Measurements from ENCODE around the gene CD48.

Gene CD48

GRCh38 chr1:160711602-160712311, at the start of gene CD48:
TSS of gene CD48 (minus strand) at chr1:160711822. CDS start at chr1:160711763, 59 bp downstream.
- H3K9ac ChIP-seq (ENCODE audit: low read length): no peak within 1 kb of the TSS

GRCh38 chr1:160761046-160761445, 49.4 kb upstream of the CD48 start:
- H3K4me3 ChIP-seq (ENCODE audit: low read length): no peak overlapping the region
- H3K9me3 ChIP-seq (ENCODE audit: control insufficient read depth, low read depth, low read length): no peaks in the 10 kb centered on the region
- no peak overlapping the region for H3K9ac ChIP-seq (ENCODE audit: low read length)
- H3K27ac ChIP-seq (ENCODE audit: low read length): no peak overlapping the region
- no peaks in the 10 kb centered on the region for H3K4me1 ChIP-seq (ENCODE audit: control insufficient read depth, low read depth, low read length)
- H3K27me3 ChIP-seq (ENCODE audit: control insufficient read depth, insufficient read depth, low read length): no peaks in the 10 kb centered on the region
- no peaks in the 10 kb centered on the region for H3K36me3 ChIP-seq (ENCODE audit: control insufficient read depth, low read depth, low read length)

More at GRCh38 chr1:160711602-160712311, at the start of gene CD48:
- Histone ChIP-seq H3K27me3 (ENCODE audit: control insufficient read depth, insufficient read depth, low read length) (no peaks in the 10 kb centered on the region), H3K27ac (ENCODE audit: low read length) (no peak within 1 kb of the TSS), H3K9me3 (ENCODE audit: control insufficient read depth, low read depth, low read length) (no peaks in the 10 kb centered on the region), H3K36me3 (ENCODE audit: control insufficient read depth, low read depth, low read length) (no peaks in the 10 kb centered on the region), H3K4me1 (ENCODE audit: control insufficient read depth, low read depth, low read length) (no peaks in the 10 kb centered on the region), H3K4me3 (ENCODE audit: low read length) (no peak within 1 kb of the TSS)

- Histone ChIP-seq H3K9ac (ENCODE audit: low read length) (no peak overlapping the region), H3K9me3 (ENCODE audit: control insufficient read depth, low read depth, low read length) (no peaks in the 10 kb centered on the region), H3K4me3 (ENCODE audit: low read length) (no peak overlapping the region), H3K27ac (ENCODE audit: low read length) (no peak overlapping the region), H3K36me3 (ENCODE audit: control insufficient read depth, low read depth, low read length) (no peaks in the 10 kb centered on the region), H3K27me3 (ENCODE audit: control insufficient read depth, insufficient read depth, low read length) (no peaks in the 10 kb centered on the region), H3K4me1 (ENCODE audit: control insufficient read depth, low read depth, low read length) (no peaks in the 10 kb centered on the region)
Measured at GRCh38 chr1:160759740-160760139, 48.1 kb upstream of the CD48 start.

- Histone ChIP-seq H3K27ac (ENCODE audit: low read length) (no peak overlapping the region), H3K4me1 (ENCODE audit: control insufficient read depth, low read depth, low read length) (no peaks in the 10 kb centered on the region), H3K27me3 (ENCODE audit: control insufficient read depth, insufficient read depth, low read length) (no peaks in the 10 kb centered on the region), H3K4me3 (ENCODE audit: low read length) (no peak overlapping the region), H3K9me3 (ENCODE audit: control insufficient read depth, low read depth, low read length) (no peaks in the 10 kb centered on the region), H3K36me3 (ENCODE audit: control insufficient read depth, low read depth, low read length) (no peaks in the 10 kb centered on the region), H3K9ac (ENCODE audit: low read length) (no peak overlapping the region)
Measured at GRCh38 chr1:160758521-160758920, 46.9 kb upstream of the CD48 start.

- Histone ChIP-seq H3K4me1 (ENCODE audit: control insufficient read depth, low read depth, low read length) (no peaks in the 10 kb centered on the region), H3K9me3 (ENCODE audit: control insufficient read depth, low read depth, low read length) (no peaks in the 10 kb centered on the region), H3K9ac (ENCODE audit: low read length) (no peak overlapping the region), H3K36me3 (ENCODE audit: control insufficient read depth, low read depth, low read length) (no peaks in the 10 kb centered on the region), H3K4me3 (ENCODE audit: low read length) (no peak overlapping the region), H3K27ac (ENCODE audit: low read length) (no peak overlapping the region), H3K27me3 (ENCODE audit: control insufficient read depth, insufficient read depth, low read length) (no peaks in the 10 kb centered on the region)
Measured at GRCh38 chr1:160756849-160757201, 45.2 kb upstream of the CD48 start.

GRCh38 chr1:160755911-160756848, 44.6 kb upstream of the CD48 start:
- H3K4me1 ChIP-seq (ENCODE audit: control insufficient read depth, low read depth, low read length): no peaks in the 10 kb centered on the region
- H3K27me3 ChIP-seq (ENCODE audit: control insufficient read depth, insufficient read depth, low read length): no peaks in the 10 kb centered on the region
- no peak overlapping the region for H3K27ac ChIP-seq (ENCODE audit: low read length)
- no peaks in the 10 kb centered on the region for H3K36me3 ChIP-seq (ENCODE audit: control insufficient read depth, low read depth, low read length)
- no peak overlapping the region for H3K4me3 ChIP-seq (ENCODE audit: low read length)
- H3K9ac ChIP-seq (ENCODE audit: low read length): no peak overlapping the region
- no peaks in the 10 kb centered on the region for H3K9me3 ChIP-seq (ENCODE audit: control insufficient read depth, low read depth, low read length)

GRCh38 chr1:160755461-160755860, 43.8 kb upstream of the CD48 start:
- Histone ChIP-seq H3K4me1 (ENCODE audit: control insufficient read depth, low read depth, low read length) (no peaks in the 10 kb centered on the region), H3K9me3 (ENCODE audit: control insufficient read depth, low read depth, low read length) (no peaks in the 10 kb centered on the region), H3K4me3 (ENCODE audit: low read length) (no peak overlapping the region), H3K27me3 (ENCODE audit: control insufficient read depth, insufficient read depth, low read length) (no peaks in the 10 kb centered on the region), H3K36me3 (ENCODE audit: control insufficient read depth, low read depth, low read length) (no peaks in the 10 kb centered on the region), H3K27ac (ENCODE audit: low read length) (no peak overlapping the region), H3K9ac (ENCODE audit: low read length) (no peak overlapping the region)

GRCh38 chr1:160753594-160753993, 42.0 kb upstream of the CD48 start:
- Histone ChIP-seq H3K4me3 (ENCODE audit: low read length) (no peak overlapping the region), H3K4me1 (ENCODE audit: control insufficient read depth, low read depth, low read length) (no peaks in the 10 kb centered on the region), H3K9me3 (ENCODE audit: control insufficient read depth, low read depth, low read length) (no peaks in the 10 kb centered on the region), H3K9ac (ENCODE audit: low read length) (no peak overlapping the region), H3K27ac (ENCODE audit: low read length) (no peak overlapping the region), H3K27me3 (ENCODE audit: control insufficient read depth, insufficient read depth, low read length) (no peaks in the 10 kb centered on the region), H3K36me3 (ENCODE audit: control insufficient read depth, low read depth, low read length) (no peaks in the 10 kb centered on the region)

GRCh38 chr1:160752924-160753323, 41.3 kb upstream of the CD48 start:
- no peaks in the 10 kb centered on the region for H3K36me3 ChIP-seq (ENCODE audit: control insufficient read depth, low read depth, low read length)
- H3K4me3 ChIP-seq (ENCODE audit: low read length): no peak overlapping the region
- no peaks in the 10 kb centered on the region for H3K9me3 ChIP-seq (ENCODE audit: control insufficient read depth, low read depth, low read length)
- no peaks in the 10 kb centered on the region for H3K4me1 ChIP-seq (ENCODE audit: control insufficient read depth, low read depth, low read length)
- H3K9ac ChIP-seq (ENCODE audit: low read length): no peak overlapping the region
- H3K27me3 ChIP-seq (ENCODE audit: control insufficient read depth, insufficient read depth, low read length): no peaks in the 10 kb centered on the region
- no peak overlapping the region for H3K27ac ChIP-seq (ENCODE audit: low read length)

- Histone ChIP-seq H3K36me3 (ENCODE audit: control insufficient read depth, low read depth, low read length) (no peaks in the 10 kb centered on the region), H3K4me3 (ENCODE audit: low read length) (no peak overlapping the region), H3K27me3 (ENCODE audit: control insufficient read depth, insufficient read depth, low read length) (no peaks in the 10 kb centered on the region), H3K9me3 (ENCODE audit: control insufficient read depth, low read depth, low read length) (no peaks in the 10 kb centered on the region), H3K4me1 (ENCODE audit: control insufficient read depth, low read depth, low read length) (no peaks in the 10 kb centered on the region), H3K9ac (ENCODE audit: low read length) (no peak overlapping the region), H3K27ac (ENCODE audit: low read length) (no peak overlapping the region)
Measured at GRCh38 chr1:160752406-160752805, 40.8 kb upstream of the CD48 start.

GRCh38 chr1:160750608-160751007, 39.0 kb upstream of the CD48 start:
- Histone ChIP-seq H3K27me3 (ENCODE audit: control insufficient read depth, insufficient read depth, low read length) (no peaks in the 10 kb centered on the region), H3K9ac (ENCODE audit: low read length) (no peak overlapping the region), H3K4me3 (ENCODE audit: low read length) (no peak overlapping the region), H3K36me3 (ENCODE audit: control insufficient read depth, low read depth, low read length) (no peaks in the 10 kb centered on the region), H3K27ac (ENCODE audit: low read length) (no peak overlapping the region), H3K4me1 (ENCODE audit: control insufficient read depth, low read depth, low read length) (peaks cover 5% of the 10 kb centered on the region), H3K9me3 (ENCODE audit: control insufficient read depth, low read depth, low read length) (no peaks in the 10 kb centered on the region)

All from iPS-18a (cell line).